Bronchial epithelial cell (primary cell): ENCODE results near the gene ACOT7. TPM values are rescaled to one million over a fixed set of nuclear protein-coding genes. Genes with fewer than 3 reads are reported as not detected.
"Not testable (repeated sequence)": the region's sequence is repeated elsewhere in the genome, so short reads cannot be mapped to it uniquely, and the experiment has no call there.

Source experiments
- DNase-seq: peaks from one replicate; pipeline ENCODE4 v3.0.0-alpha.2; 2010; ENCODE audit warnings: low read depth
- FAIRE-seq: peaks from 2 replicates; lab custom pipeline; 2011; peaks lifted over from hg19 to GRCh38; lab: Jason Lieb, UNC
- H3K27me3 ChIP-seq: 2 replicates; pipeline ENCODE4 v1.5.1; 2011; ENCODE audit warnings: low read length; ENCODE audit not compliant: control insufficient read depth, insufficient read depth
- H3K36me3 ChIP-seq: 2 replicates; pipeline ENCODE4 v1.5.1; 2011; ENCODE audit warnings: low read length; ENCODE audit not compliant: control insufficient read depth, insufficient read depth
- H3K4me3 ChIP-seq: 2 replicates; pipeline ENCODE4 v1.5.1; 2011; ENCODE audit warnings: mild to moderate bottlenecking, low read depth, low read length, control low read depth
- CTCF ChIP-seq: IDR thresholded peaks from 2 replicates; pipeline ENCODE4 v1.5.1; 2011; ENCODE audit warnings: mild to moderate bottlenecking, moderate library complexity, low read length, control low read depth, inconsistent platforms; ENCODE audit not compliant: insufficient read depth, severe bottlenecking
- total RNA-seq: library from RNA; depleted of rRNA; stranded (reverse); fragments of >200 nt; gene quantifications from 2 replicates; pipeline ENCODE4 v1.2.1, GENCODE V29; 2014

The ACOT7 gene
- total RNA-seq, 1 donor from 2014 or later = 89.8 TPM

- Histone ChIP-seq H3K36me3 (peaks cover 13% of the 10 kb centered on the region), H3K4me3 (no peak overlapping the region), H3K27me3 (no peaks in the 10 kb centered on the region)
- FAIRE-seq (no peak), DNase-seq (no peak)
- no peak for TF ChIP-seq CTCF
Observed at GRCh38 chr1:6223617-6224016, 169.9 kb downstream of the ACOT7 start.

- FAIRE-seq (no peak), DNase-seq (no peak)
- no peak overlapping the region for H3K4me3 ChIP-seq
- no peaks in the 10 kb centered on the region for H3K27me3 ChIP-seq
- TF ChIP-seq CTCF = no peak
- peaks cover 13% of the 10 kb centered on the region for H3K36me3 ChIP-seq
Observed at GRCh38 chr1:6222636-6223035, 170.9 kb downstream of the ACOT7 start.

- Histone ChIP-seq H3K4me3 (no peak overlapping the region), H3K36me3 (peaks cover 13% of the 10 kb centered on the region), H3K27me3 (no peaks in the 10 kb centered on the region)
- DNase-seq = no peak
- no peak for TF ChIP-seq CTCF
- no peak for FAIRE-seq
Observed at GRCh38 chr1:6221210-6221784, 172.3 kb downstream of the ACOT7 start.

GRCh38 chr1:6220236-6220635 lies 173.3 kb downstream of the ACOT7 start:
- peak; percentile 98 for DNase-seq
- no peak for TF ChIP-seq CTCF
- Histone ChIP-seq H3K36me3 (peaks cover 9% of the 10 kb centered on the region), H3K27me3 (no peaks in the 10 kb centered on the region), H3K4me3 (no peak overlapping the region)
- FAIRE-seq = peak; percentile 99

GRCh38 chr1:6219641-6220040 lies 173.9 kb downstream of the ACOT7 start:
- not testable (repeated sequence) for H3K4me3 ChIP-seq, FAIRE-seq, H3K36me3 ChIP-seq, H3K27me3 ChIP-seq
- DNase-seq = peak; percentile 54

- Histone ChIP-seq H3K4me3 (no peak overlapping the region), H3K36me3 (peaks cover 2% of the 10 kb centered on the region), H3K27me3 (no peaks in the 10 kb centered on the region)
- DNase-seq (no peak), FAIRE-seq (no peak)
- TF ChIP-seq CTCF = no peak
Observed at GRCh38 chr1:6218375-6219164, 175.0 kb downstream of the ACOT7 start.

Other genes with a start within 250 kb of the ACOT7 start
- 0.13 and 0.26 TPM in 2 replicates for gene CHD5, start 213.4 kb downstream of the ACOT7 start, total RNA-seq
- 153 and 194 TPM in 2 replicates for gene RPL22, start 194.2 kb downstream of the ACOT7 start, total RNA-seq
- 6.4 and 6.6 TPM in 2 replicates for gene RNF207, start 187.6 kb downstream of the ACOT7 start, total RNA-seq
- gene ICMT, start 157.8 kb downstream of the ACOT7 start, total RNA-seq = 43.3 and 53.4 TPM in 2 replicates
- not detected in 2 replicates for gene HES3, start 149.6 kb downstream of the ACOT7 start, total RNA-seq
- gene GPR153, start 132.7 kb downstream of the ACOT7 start, total RNA-seq = 16.5 and 44.2 TPM in 2 replicates
- 98.1 and 116 TPM in 2 replicates for gene HES2, start 26.2 kb upstream of the ACOT7 start, total RNA-seq
- 4.5 and 8.4 TPM in 2 replicates for gene ESPN, start 31.0 kb upstream of the ACOT7 start, total RNA-seq
- 20.5 and 30.3 TPM in 2 replicates for gene TNFRSF25, start 72.4 kb upstream of the ACOT7 start, total RNA-seq
- 42.9 and 45.2 TPM in 2 replicates for gene PLEKHG5, start 97.9 kb upstream of the ACOT7 start, total RNA-seq
- 12.3 and 14.2 TPM in 2 replicates for gene NOL9, start 160.7 kb upstream of the ACOT7 start, total RNA-seq
- not detected in 2 replicates for gene TAS1R1, start 161.5 kb upstream of the ACOT7 start, total RNA-seq
- gene ZBTB48, start 186.2 kb upstream of the ACOT7 start, total RNA-seq = 18.7 and 19.7 TPM in 2 replicates
- 30.2 and 38.7 TPM in 2 replicates for gene KLHL21, start 209.1 kb upstream of the ACOT7 start, total RNA-seq
- gene PHF13, start 220.0 kb upstream of the ACOT7 start, total RNA-seq = 6.1 and 9.9 TPM in 2 replicates
- gene THAP3, start 231.1 kb upstream of the ACOT7 start, total RNA-seq = 24.0 and 26.6 TPM in 2 replicates